Midbrain (tissue), 1 donor: ENCODE results near the gene MARCHF7.

Source experiments
- DNase-seq: peaks from one replicate; lab custom pipeline; 2025; lab: John Stamatoyannopoulos, UW

MARCHF7 gene

DNA sequence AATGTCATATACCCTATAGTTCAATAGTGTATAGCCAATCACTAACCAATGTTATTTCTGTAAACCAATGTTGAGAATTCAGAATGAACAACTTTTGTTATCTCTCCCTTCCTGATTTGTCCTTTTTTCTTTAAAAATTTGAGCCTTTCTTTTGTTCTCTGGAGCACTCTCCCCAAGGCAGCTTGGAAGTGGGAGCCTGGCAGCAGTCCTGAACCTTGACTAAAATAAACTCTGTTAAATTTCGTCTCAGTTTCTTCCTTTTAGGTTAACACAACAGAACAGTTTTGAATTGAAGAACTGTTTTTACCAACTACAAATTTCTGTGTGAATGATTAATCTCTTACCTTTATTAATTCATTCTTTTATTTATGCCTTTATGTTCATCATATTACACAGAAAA lies 49.8 kb downstream of the MARCHF7 start:
- DNase-seq = no peak
